KMS-11 (cell line): ENCODE measurements around the gene BSG.
A peak's percentile ranks its signal among the peaks of the same experiment; 100 is the strongest.

Experiments used
- H2AFZ ChIP-seq: fragments of 200-600 bp; sonication (generic); 2 replicates; pipeline ENCODE4 v1.6.1; 2016; ENCODE audit warnings: antibody characterized with exemption, mixed run types, low read depth
- H3K27ac ChIP-seq: fragments of 200-600 bp; sonication (generic); 2 replicates; pipeline ENCODE4 v1.6.1; 2016; ENCODE audit warnings: mild to moderate bottlenecking, mixed run types
- H3K27me3 ChIP-seq: fragments of 200-600 bp; sonication (generic); 2 replicates; pipeline ENCODE4 v1.6.1; 2017; ENCODE audit warnings: mild to moderate bottlenecking, low read depth, mixed run types, moderate library complexity; ENCODE audit not compliant: insufficient read depth
- H3K36me3 ChIP-seq: fragments of 200-600 bp; sonication (generic); 2 replicates; pipeline ENCODE4 v1.6.1; 2017; ENCODE audit warnings: mild to moderate bottlenecking, mixed run types; ENCODE audit not compliant: insufficient read depth
- H3K4me1 ChIP-seq: fragments of 200-600 bp; sonication (generic); 2 replicates; pipeline ENCODE4 v1.6.1; 2016; ENCODE audit warnings: mild to moderate bottlenecking, low read depth, mixed run types; ENCODE audit not compliant: poor library complexity, severe bottlenecking
- H3K4me2 ChIP-seq: fragments of 200-600 bp; sonication (generic); 2 replicates; pipeline ENCODE4 v1.7.0; 2016; ENCODE audit warnings: mild to moderate bottlenecking, mixed run types
- H3K4me3 ChIP-seq: fragments of 200-600 bp; sonication (generic); IDR thresholded peaks from 2 replicates; pipeline ENCODE4 v1.6.1; 2017; ENCODE audit warnings: low read depth, low read length, mixed read lengths; ENCODE audit not compliant: insufficient read depth
- H3K79me2 ChIP-seq: fragments of 200-600 bp; sonication (generic); 2 replicates; pipeline ENCODE4 v1.6.1; 2016; ENCODE audit warnings: low read depth, mixed run types; ENCODE audit not compliant: insufficient read depth
- H3K9ac ChIP-seq: fragments of 200-600 bp; sonication (generic); 2 replicates; pipeline ENCODE4 v1.6.1; 2016; ENCODE audit warnings: mild to moderate bottlenecking, mixed run types
- H4K20me1 ChIP-seq: fragments of 200-600 bp; sonication (generic); 2 replicates; pipeline ENCODE4 v1.6.1; 2016; ENCODE audit warnings: mild to moderate bottlenecking, mixed run types; ENCODE audit not compliant: insufficient read depth
- CTCF ChIP-seq: fragments of 200-600 bp; sonication (generic); conservative IDR thresholded peaks from 2 replicates; pipeline ENCODE4 v1.6.1; 2017; ENCODE audit warnings: low read depth, mild to moderate bottlenecking, antibody characterized with exemption, low read length, moderate library complexity, mixed read lengths

BSG gene

GRCh38 chr19:570251-570686, 2.1 kb upstream of the BSG start:
- Histone ChIP-seq H3K9ac (no peak overlapping the region), H3K4me2 (no peak overlapping the region), H3K27ac (no peak overlapping the region), H3K79me2 (peaks cover 28% of the 10 kb centered on the region), H3K27me3 (no peaks in the 10 kb centered on the region), H3K4me3 (no peak overlapping the region), H2AFZ (no peak overlapping the region), H4K20me1 (no peaks in the 10 kb centered on the region), H3K4me1 (peaks cover 11% of the 10 kb centered on the region), H3K36me3 (no peaks in the 10 kb centered on the region)
- no peak for TF ChIP-seq CTCF

- H3K79me2 ChIP-seq, result peaks cover 33% of the 10 kb centered on the region
- peak overlapping the region; percentile 68 for H3K27ac ChIP-seq
- H3K27me3 ChIP-seq, result no peaks in the 10 kb centered on the region
- no peak overlapping the region for H3K4me3 ChIP-seq
- H3K9ac ChIP-seq, result peak overlapping the region; percentile 60; the same call in 1 of the 2 replicates
- peak overlapping the region; percentile 70; the same call in 1 of the 2 replicates for H2AFZ ChIP-seq
- H4K20me1 ChIP-seq, result no peaks in the 10 kb centered on the region
- H3K36me3 ChIP-seq, result no peaks in the 10 kb centered on the region
- H3K4me2 ChIP-seq, result peak overlapping the region; percentile 83; the same call in 1 of the 2 replicates
- TF ChIP-seq CTCF, result no peak
- H3K4me1 ChIP-seq, result peaks cover 11% of the 10 kb centered on the region
These were observed 1.3 kb upstream of the BSG start for GRCh38 chr19:570937-571565.

GRCh38 chr19:571566-571974, 826 bp upstream of the BSG start:
- peak overlapping the region; percentile 60; the same call in 1 of the 2 replicates for H3K9ac ChIP-seq
- peaks cover 38% of the 10 kb centered on the region for H3K79me2 ChIP-seq
- H3K27ac ChIP-seq, result peak overlapping the region; percentile 68
- peak overlapping the region; percentile 70; the same call in 1 of the 2 replicates for H2AFZ ChIP-seq
- H3K4me1 ChIP-seq, result peaks cover 11% of the 10 kb centered on the region
- no peaks in the 10 kb centered on the region for H3K27me3 ChIP-seq
- no peaks in the 10 kb centered on the region for H4K20me1 ChIP-seq
- no peaks in the 10 kb centered on the region for H3K36me3 ChIP-seq
- H3K4me2 ChIP-seq, result peak overlapping the region; percentile 83
- no peak overlapping the region for H3K4me3 ChIP-seq
- TF ChIP-seq CTCF, result no peak

GRCh38 chr19:572743-573518, 535 bp downstream of the BSG start:
- H3K79me2 ChIP-seq, result peaks cover 50% of the 10 kb centered on the region
- no peaks in the 10 kb centered on the region for H4K20me1 ChIP-seq
- H3K27ac ChIP-seq, result peak overlapping the region; percentile 68; the same call in 1 of the 2 replicates
- H3K4me1 ChIP-seq, result peaks cover 11% of the 10 kb centered on the region
- H3K9ac ChIP-seq, result peak overlapping the region; percentile 83
- H3K4me2 ChIP-seq, result peak overlapping the region; percentile 82
- H2AFZ ChIP-seq, result peak overlapping the region; percentile 53; the same call in 1 of the 2 replicates
- no peaks in the 10 kb centered on the region for H3K36me3 ChIP-seq
- no peak overlapping the region for H3K4me3 ChIP-seq
- H3K27me3 ChIP-seq, result no peaks in the 10 kb centered on the region
- TF ChIP-seq CTCF, result no peak
